Activated naive CD8-positive, alpha-beta T cell (primary cell): Measurements from ENCODE around the gene KLRD1.

Source experiments
- H3K27ac Mint-ChIP-seq: one replicate; pipeline ENCODE4 v1.8.0; 2021; ENCODE audit warnings: mixed read lengths
- H3K27me3 Mint-ChIP-seq: one replicate; pipeline ENCODE4 v1.8.0; 2021; ENCODE audit warnings: mixed read lengths
- H3K36me3 Mint-ChIP-seq: one replicate; pipeline ENCODE4 v1.8.0; 2021; ENCODE audit warnings: mixed read lengths
- H3K4me1 Mint-ChIP-seq: one replicate; pipeline ENCODE4 v1.8.0; 2021; ENCODE audit warnings: low read depth, mixed read lengths
- H3K4me3 Mint-ChIP-seq: one replicate; pipeline ENCODE4 v1.8.0; 2021; ENCODE audit warnings: mild to moderate bottlenecking, mixed read lengths
- H3K9me3 Mint-ChIP-seq: one replicate; pipeline ENCODE4 v1.8.0; 2021; ENCODE audit warnings: low read depth, mixed read lengths

KLRD1 gene, protein sequence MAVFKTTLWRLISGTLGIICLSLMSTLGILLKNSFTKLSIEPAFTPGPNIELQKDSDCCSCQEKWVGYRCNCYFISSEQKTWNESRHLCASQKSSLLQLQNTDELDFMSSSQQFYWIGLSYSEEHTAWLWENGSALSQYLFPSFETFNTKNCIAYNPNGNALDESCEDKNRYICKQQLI

GRCh38 chr12:10307630-10308029, at the start of gene KLRD1:
KLRD1 (plus strand) TSS chr12:10307870; CDS start chr12:10308078, 208 bp downstream.
- H3K36me3 Mint-ChIP-seq, result peaks cover 2% of the 10 kb centered on the region
- peak within 1 kb of the TSS; percentile 14 for H3K4me3 Mint-ChIP-seq

DNA sequence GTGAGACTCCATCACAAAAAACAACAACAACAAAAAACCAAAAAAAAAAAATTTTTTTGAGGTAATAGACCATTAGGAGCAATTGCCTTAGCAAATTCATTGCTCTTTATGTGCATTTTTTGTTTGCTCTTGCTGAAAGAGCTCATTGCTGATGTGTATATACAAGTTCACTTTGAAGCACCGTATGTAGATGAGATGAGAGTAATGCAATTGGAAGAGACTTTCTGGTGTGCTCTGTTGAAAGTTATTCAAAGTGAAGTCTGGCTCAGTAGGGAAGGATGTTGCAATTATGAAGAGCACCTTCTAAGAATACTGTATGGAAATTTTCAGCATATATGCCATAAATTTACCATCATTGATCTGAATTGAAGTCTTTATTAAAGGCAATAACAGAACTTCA, 46.7 kb upstream of the KLRD1 start:
- Mint-ChIP-seq H3K27me3 (no peaks in the 10 kb centered on the region), H3K4me3 (no peak overlapping the region), H3K27ac (no peak overlapping the region), H3K4me1 (no peaks in the 10 kb centered on the region), H3K36me3 (no peaks in the 10 kb centered on the region), H3K9me3 (peaks cover 4% of the 10 kb centered on the region)

More at GRCh38 chr12:10307630-10308029, at the start of gene KLRD1:
- H3K27ac Mint-ChIP-seq, result peak within 1 kb of the TSS; percentile 9
- H3K27me3 Mint-ChIP-seq, result no peaks in the 10 kb centered on the region
- no peaks in the 10 kb centered on the region for H3K9me3 Mint-ChIP-seq
- H3K4me1 Mint-ChIP-seq, result peaks cover 31% of the 10 kb centered on the region

DNA sequence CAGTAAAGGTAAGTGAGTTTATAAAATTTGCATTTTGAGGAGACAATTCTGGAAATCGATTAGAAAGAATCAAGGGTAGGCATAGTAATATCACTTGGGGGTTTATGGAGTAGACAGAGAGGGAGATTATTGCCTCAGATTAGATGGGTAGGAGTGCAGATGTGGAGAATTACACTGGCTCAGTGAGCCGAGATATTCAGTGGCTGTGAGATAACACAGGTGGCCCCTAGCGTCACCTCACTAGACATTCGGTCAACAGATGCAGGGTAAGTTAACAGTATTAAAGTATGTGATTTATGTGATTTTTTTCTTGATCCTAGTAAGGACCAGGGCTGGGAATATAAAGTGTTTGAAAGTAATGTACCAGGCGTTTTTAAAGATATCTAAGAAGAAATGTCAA, 39.6 kb upstream of the KLRD1 start:
- H3K27me3 Mint-ChIP-seq, result no peaks in the 10 kb centered on the region
- H3K4me1 Mint-ChIP-seq, result no peaks in the 10 kb centered on the region
- no peak overlapping the region for H3K4me3 Mint-ChIP-seq
- no peak overlapping the region for H3K27ac Mint-ChIP-seq
- no peaks in the 10 kb centered on the region for H3K36me3 Mint-ChIP-seq
- no peaks in the 10 kb centered on the region for H3K9me3 Mint-ChIP-seq

DNA sequence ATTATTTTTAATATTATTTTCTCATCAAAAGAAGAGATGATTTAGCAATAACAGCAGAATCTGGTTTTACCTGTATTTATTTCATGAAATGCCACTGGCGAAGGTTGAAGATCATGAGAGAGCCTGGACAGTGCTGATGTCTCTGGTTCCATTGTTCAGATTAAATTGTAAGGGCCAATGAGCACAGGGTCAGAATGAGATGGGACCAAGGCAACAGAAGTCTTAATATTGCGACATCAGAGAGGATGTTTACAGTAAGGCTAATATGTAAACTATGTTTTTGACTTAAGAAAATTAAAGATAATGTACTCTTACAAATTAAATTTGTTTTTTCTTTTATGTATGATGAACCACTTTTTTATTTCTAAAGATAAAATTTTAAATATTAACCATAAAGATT, 35.2 kb upstream of the KLRD1 start:
- no peak overlapping the region for H3K4me3 Mint-ChIP-seq
- H3K36me3 Mint-ChIP-seq, result no peaks in the 10 kb centered on the region
- no peaks in the 10 kb centered on the region for H3K27me3 Mint-ChIP-seq
- peaks cover 8% of the 10 kb centered on the region for H3K4me1 Mint-ChIP-seq
- H3K27ac Mint-ChIP-seq, result no peak overlapping the region
- no peaks in the 10 kb centered on the region for H3K9me3 Mint-ChIP-seq

GRCh38 chr12:10276774-10277173, 30.9 kb upstream of the KLRD1 start:
- Mint-ChIP-seq H3K36me3 (peaks cover 3% of the 10 kb centered on the region), H3K4me1 (peaks cover 16% of the 10 kb centered on the region), H3K4me3 (peak overlapping the region; percentile 10), H3K27me3 (peaks cover 3% of the 10 kb centered on the region), H3K9me3 (no peaks in the 10 kb centered on the region), H3K27ac (peak overlapping the region; percentile 68)

GRCh38 chr12:10278104-10278503, 29.6 kb upstream of the KLRD1 start:
- H3K9me3 Mint-ChIP-seq, result no peaks in the 10 kb centered on the region
- H3K27me3 Mint-ChIP-seq, result peaks cover 3% of the 10 kb centered on the region
- no peak overlapping the region for H3K4me3 Mint-ChIP-seq
- H3K36me3 Mint-ChIP-seq, result peaks cover 3% of the 10 kb centered on the region
- H3K4me1 Mint-ChIP-seq, result peaks cover 22% of the 10 kb centered on the region
- H3K27ac Mint-ChIP-seq, result no peak overlapping the region

DNA sequence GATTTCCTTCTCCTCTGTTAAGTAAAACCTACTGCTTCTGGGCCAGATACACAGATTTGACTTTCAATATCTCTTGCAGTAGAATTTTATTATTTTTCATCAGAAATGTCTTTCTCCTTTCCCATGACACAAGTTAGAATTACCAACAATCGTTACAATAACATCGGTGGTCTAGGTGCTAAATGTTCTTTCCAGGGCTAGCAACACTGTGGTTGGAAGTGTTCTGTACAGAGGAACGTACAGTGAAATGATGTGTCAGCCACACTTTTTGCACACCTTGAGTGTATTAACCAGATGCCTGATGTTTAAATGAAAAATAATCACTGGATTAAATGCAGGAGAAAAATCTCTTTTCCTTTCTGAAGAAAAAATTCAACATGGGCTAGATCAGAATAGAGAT, 27.7 kb upstream of the KLRD1 start:
- Mint-ChIP-seq H3K9me3 (no peaks in the 10 kb centered on the region), H3K36me3 (peaks cover 3% of the 10 kb centered on the region), H3K4me3 (no peak overlapping the region), H3K27ac (no peak overlapping the region), H3K4me1 (peaks cover 26% of the 10 kb centered on the region), H3K27me3 (peaks cover 3% of the 10 kb centered on the region)

GRCh38 chr12:10283027-10283426, 24.6 kb upstream of the KLRD1 start:
- no peak overlapping the region for H3K4me3 Mint-ChIP-seq
- peaks cover 33% of the 10 kb centered on the region for H3K4me1 Mint-ChIP-seq
- H3K27ac Mint-ChIP-seq, result peak overlapping the region; percentile 30
- no peaks in the 10 kb centered on the region for H3K9me3 Mint-ChIP-seq
- H3K27me3 Mint-ChIP-seq, result peaks cover 3% of the 10 kb centered on the region
- peaks cover 3% of the 10 kb centered on the region for H3K36me3 Mint-ChIP-seq

- peaks cover 2% of the 10 kb centered on the region for H3K36me3 Mint-ChIP-seq
- H3K9me3 Mint-ChIP-seq, result no peaks in the 10 kb centered on the region
- H3K27me3 Mint-ChIP-seq, result peaks cover 1% of the 10 kb centered on the region
- H3K27ac Mint-ChIP-seq, result peak overlapping the region; percentile 92
- H3K4me3 Mint-ChIP-seq, result peak overlapping the region; percentile 49
- peaks cover 33% of the 10 kb centered on the region for H3K4me1 Mint-ChIP-seq
These were observed 21.8 kb upstream of the KLRD1 start for GRCh38 chr12:10285919-10286318.

- Mint-ChIP-seq H3K4me3 (no peak overlapping the region), H3K27ac (no peak overlapping the region), H3K4me1 (peaks cover 54% of the 10 kb centered on the region)
These were observed 18.5 kb upstream of the KLRD1 start for GRCh38 chr12:10289005-10289754.

GRCh38 chr12:10291030-10291429, 16.6 kb upstream of the KLRD1 start:
- Mint-ChIP-seq H3K36me3 (no peaks in the 10 kb centered on the region), H3K27ac (peak overlapping the region; percentile 16), H3K27me3 (no peaks in the 10 kb centered on the region), H3K4me3 (no peak overlapping the region), H3K9me3 (no peaks in the 10 kb centered on the region), H3K4me1 (peaks cover 49% of the 10 kb centered on the region)

More at GRCh38 chr12:10289005-10289754, 18.5 kb upstream of the KLRD1 start:
- no peaks in the 10 kb centered on the region for H3K36me3 Mint-ChIP-seq
- H3K27me3 Mint-ChIP-seq, result no peaks in the 10 kb centered on the region
- no peaks in the 10 kb centered on the region for H3K9me3 Mint-ChIP-seq

GRCh38 chr12:10293151-10293550, 14.5 kb upstream of the KLRD1 start:
- Mint-ChIP-seq H3K4me3 (peak overlapping the region; percentile 0), H3K27ac (peak overlapping the region; percentile 61), H3K9me3 (no peaks in the 10 kb centered on the region), H3K36me3 (no peaks in the 10 kb centered on the region), H3K4me1 (peaks cover 54% of the 10 kb centered on the region), H3K27me3 (no peaks in the 10 kb centered on the region)

DNA sequence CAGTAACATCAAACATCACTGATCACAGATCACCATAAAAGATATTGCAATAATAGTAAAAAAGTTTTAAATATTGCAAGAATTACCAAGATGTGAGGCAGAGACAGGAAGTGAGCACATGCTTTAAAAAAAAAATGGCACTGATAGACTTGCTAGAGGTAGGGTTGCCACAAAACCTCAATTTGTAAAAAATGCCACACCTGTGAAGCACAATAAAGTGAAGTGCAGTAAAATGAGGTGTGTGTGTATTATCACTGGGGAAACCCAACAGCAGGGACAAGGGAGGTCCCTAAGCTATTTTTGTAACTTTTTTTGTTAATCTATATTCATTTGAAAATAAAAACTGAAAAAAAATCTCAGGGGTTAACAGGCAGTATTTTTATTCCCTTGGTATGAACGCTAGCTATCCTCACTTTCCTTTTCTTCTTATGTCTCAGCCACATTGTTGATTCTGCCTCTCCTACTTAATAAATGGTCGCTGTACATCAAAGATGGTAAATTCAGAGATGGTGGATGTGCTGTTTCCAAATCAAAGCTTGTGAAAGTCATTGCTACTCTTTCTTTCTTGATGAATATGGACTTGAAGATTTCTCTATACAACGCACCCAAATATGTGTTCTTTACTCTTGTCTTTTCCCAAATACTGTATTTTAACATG, 14.0 kb upstream of the KLRD1 start:
- peak overlapping the region; percentile 61 for H3K27ac Mint-ChIP-seq
- H3K27me3 Mint-ChIP-seq, result no peaks in the 10 kb centered on the region
- H3K9me3 Mint-ChIP-seq, result no peaks in the 10 kb centered on the region
- H3K36me3 Mint-ChIP-seq, result no peaks in the 10 kb centered on the region
- H3K4me1 Mint-ChIP-seq, result peaks cover 53% of the 10 kb centered on the region
- H3K4me3 Mint-ChIP-seq, result peak overlapping the region; percentile 15

GRCh38 chr12:10301103-10301502, 6.6 kb upstream of the KLRD1 start:
- H3K4me3 Mint-ChIP-seq, result no peak overlapping the region
- H3K36me3 Mint-ChIP-seq, result peaks cover 5% of the 10 kb centered on the region
- peaks cover 59% of the 10 kb centered on the region for H3K4me1 Mint-ChIP-seq
- H3K9me3 Mint-ChIP-seq, result no peaks in the 10 kb centered on the region
- H3K27ac Mint-ChIP-seq, result peak overlapping the region; percentile 86
- no peaks in the 10 kb centered on the region for H3K27me3 Mint-ChIP-seq

GRCh38 chr12:10304161-10304574, 3.5 kb upstream of the KLRD1 start:
- no peak overlapping the region for H3K4me3 Mint-ChIP-seq
- no peaks in the 10 kb centered on the region for H3K27me3 Mint-ChIP-seq
- peak overlapping the region; percentile 87 for H3K27ac Mint-ChIP-seq
- peaks cover 5% of the 10 kb centered on the region for H3K36me3 Mint-ChIP-seq
- peaks cover 55% of the 10 kb centered on the region for H3K4me1 Mint-ChIP-seq
- no peaks in the 10 kb centered on the region for H3K9me3 Mint-ChIP-seq
